MM.1S (cell line): ENCODE results near the gene NLK.

Experiments used
- DNase-seq: peaks from one replicate; pipeline ENCODE4 v3.0.0-alpha.2; 2015
- H2AFZ ChIP-seq: fragments of 300-600 bp; sonication (generic); 2 replicates; pipeline ENCODE4 v1.6.0; 2016; ENCODE audit warnings: antibody characterized with exemption, low read length
- H3F3A ChIP-seq: fragments of 300-600 bp; sonication (generic); 2 replicates; pipeline ENCODE4 v1.6.1; 2016; ENCODE audit warnings: mild to moderate bottlenecking, antibody characterized with exemption, low read length, moderate library complexity, mixed read lengths; ENCODE audit not compliant: insufficient read depth
- H3K27ac ChIP-seq: fragments of 300-600 bp; sonication (generic); 2 replicates; pipeline ENCODE4 v1.5.1; 2016; ENCODE audit warnings: mild to moderate bottlenecking, low read length
- H3K27me3 ChIP-seq: fragments of 300-600 bp; sonication (generic); replicated peaks from 2 replicates; pipeline ENCODE4 v1.6.0; 2016; ENCODE audit warnings: low read length; ENCODE audit not compliant: insufficient read depth
- H3K36me3 ChIP-seq: fragments of 300-600 bp; sonication (generic); replicated peaks from 2 replicates; pipeline ENCODE4 v1.6.1; 2016; ENCODE audit warnings: mild to moderate bottlenecking, low read length, mixed read lengths; ENCODE audit not compliant: insufficient read depth
- H3K4me1 ChIP-seq: fragments of 300-600 bp; sonication (generic); 2 replicates; pipeline ENCODE4 v1.6.1; 2016; ENCODE audit warnings: low read length, mixed read lengths
- H3K4me2 ChIP-seq: fragments of 300-600 bp; sonication (generic); 2 replicates; pipeline ENCODE4 v1.6.0; 2016; ENCODE audit warnings: low read depth, low read length
- H3K4me3 ChIP-seq: fragments of 300-600 bp; sonication (generic); 2 replicates; pipeline ENCODE4 v1.5.1; 2016; ENCODE audit warnings: low read length, mixed read lengths
- H3K79me2 ChIP-seq: fragments of 300-600 bp; sonication (generic); 2 replicates; pipeline ENCODE4 v1.6.1; 2016; ENCODE audit warnings: mixed run types, low read length, mixed read lengths
- H3K9ac ChIP-seq: fragments of 300-600 bp; sonication (generic); 2 replicates; pipeline ENCODE4 v1.6.1; 2016; ENCODE audit warnings: low read length, mixed read lengths
- H3K9me2 ChIP-seq: fragments of 300-600 bp; sonication (generic); replicated peaks from 2 replicates; pipeline ENCODE4 v1.6.1; 2016; ENCODE audit warnings: mild to moderate bottlenecking, low read length, mixed read lengths; ENCODE audit not compliant: insufficient read depth
- H3K9me3 ChIP-seq: fragments of 300-600 bp; sonication (generic); replicated peaks from 2 replicates; pipeline ENCODE4 v1.6.1; 2016; ENCODE audit warnings: mild to moderate bottlenecking, low read length, mixed read lengths; ENCODE audit not compliant: insufficient read depth
- H4K20me1 ChIP-seq: fragments of 300-600 bp; sonication (generic); 2 replicates; pipeline ENCODE4 v1.6.1; 2016; ENCODE audit warnings: mild to moderate bottlenecking, low read length, moderate library complexity, mixed read lengths; ENCODE audit not compliant: insufficient read depth
- EZH2 ChIP-seq: fragments of 300-600 bp; sonication (generic); optimal IDR thresholded peaks from 2 replicates; pipeline ENCODE3; 2017; ENCODE audit warnings: low read depth, mild to moderate bottlenecking, antibody characterized with exemption, low read length, mixed read lengths
- EZH2phosphoT487 ChIP-seq: fragments of 300-600 bp; sonication (generic); IDR thresholded peaks from 2 replicates; pipeline ENCODE4 v1.6.1; 2018; ENCODE audit warnings: antibody characterized with exemption, low read length
- TF ChIP-seq, protein P1 (sequence below): fragments of 300-600 bp; sonication (generic); IDR thresholded peaks from 2 replicates; pipeline ENCODE4 v1.5.1; 2016; ENCODE audit warnings: antibody characterized with exemption, low read length, mixed read lengths

NLK gene

GRCh38 chr17:28008513-28008912, 34.0 kb upstream of the NLK start:
- Histone ChIP-seq H3K4me1 (no peaks in the 10 kb centered on the region), H3K27ac (no peak overlapping the region), H3K4me2 (no peak overlapping the region), H3K36me3 (no peaks in the 10 kb centered on the region), H4K20me1 (no peaks in the 10 kb centered on the region), H3K9me2 (no peaks in the 10 kb centered on the region), H3K4me3 (no peak overlapping the region), H3K27me3 (no peaks in the 10 kb centered on the region), H2AFZ (no peak overlapping the region), H3K79me2 (no peaks in the 10 kb centered on the region), H3K9ac (no peak overlapping the region), H3F3A (no peaks in the 10 kb centered on the region), H3K9me3 (no peaks in the 10 kb centered on the region)
- TF ChIP-seq EZH2phosphoT487 (no peak), EZH2 (no peak)
- TF ChIP-seq, protein P1, sequence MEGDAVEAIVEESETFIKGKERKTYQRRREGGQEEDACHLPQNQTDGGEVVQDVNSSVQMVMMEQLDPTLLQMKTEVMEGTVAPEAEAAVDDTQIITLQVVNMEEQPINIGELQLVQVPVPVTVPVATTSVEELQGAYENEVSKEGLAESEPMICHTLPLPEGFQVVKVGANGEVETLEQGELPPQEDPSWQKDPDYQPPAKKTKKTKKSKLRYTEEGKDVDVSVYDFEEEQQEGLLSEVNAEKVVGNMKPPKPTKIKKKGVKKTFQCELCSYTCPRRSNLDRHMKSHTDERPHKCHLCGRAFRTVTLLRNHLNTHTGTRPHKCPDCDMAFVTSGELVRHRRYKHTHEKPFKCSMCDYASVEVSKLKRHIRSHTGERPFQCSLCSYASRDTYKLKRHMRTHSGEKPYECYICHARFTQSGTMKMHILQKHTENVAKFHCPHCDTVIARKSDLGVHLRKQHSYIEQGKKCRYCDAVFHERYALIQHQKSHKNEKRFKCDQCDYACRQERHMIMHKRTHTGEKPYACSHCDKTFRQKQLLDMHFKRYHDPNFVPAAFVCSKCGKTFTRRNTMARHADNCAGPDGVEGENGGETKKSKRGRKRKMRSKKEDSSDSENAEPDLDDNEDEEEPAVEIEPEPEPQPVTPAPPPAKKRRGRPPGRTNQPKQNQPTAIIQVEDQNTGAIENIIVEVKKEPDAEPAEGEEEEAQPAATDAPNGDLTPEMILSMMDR: no peak
- peak; percentile 32 for DNase-seq

GRCh38 chr17:28010406-28010805, 32.1 kb upstream of the NLK start:
- Histone ChIP-seq H3K27ac (no peak overlapping the region), H3K4me3 (no peak overlapping the region), H3K9me3 (no peaks in the 10 kb centered on the region), H3K79me2 (no peaks in the 10 kb centered on the region), H4K20me1 (no peaks in the 10 kb centered on the region), H3K36me3 (no peaks in the 10 kb centered on the region), H3K9ac (no peak overlapping the region), H3K4me1 (no peaks in the 10 kb centered on the region), H3F3A (no peaks in the 10 kb centered on the region), H2AFZ (no peak overlapping the region), H3K9me2 (no peaks in the 10 kb centered on the region), H3K27me3 (no peaks in the 10 kb centered on the region), H3K4me2 (no peak overlapping the region)
- TF ChIP-seq EZH2phosphoT487: no peak
- TF ChIP-seq, protein P1: no peak
- TF ChIP-seq EZH2: no peak
- DNase-seq: no peak

GRCh38 chr17:28018439-28019070, 23.9 kb upstream of the NLK start:
- no peak for DNase-seq
- H3K36me3 ChIP-seq: no peaks in the 10 kb centered on the region
- H2AFZ ChIP-seq: no peak overlapping the region
- H3K9ac ChIP-seq: no peak overlapping the region
- no peaks in the 10 kb centered on the region for H3K79me2 ChIP-seq
- no peaks in the 10 kb centered on the region for H4K20me1 ChIP-seq
- H3K9me2 ChIP-seq: no peaks in the 10 kb centered on the region
- H3K4me1 ChIP-seq: no peaks in the 10 kb centered on the region
- H3K4me2 ChIP-seq: no peak overlapping the region
- H3K4me3 ChIP-seq: no peak overlapping the region
- no peaks in the 10 kb centered on the region for H3K9me3 ChIP-seq
- no peaks in the 10 kb centered on the region for H3F3A ChIP-seq
- no peak overlapping the region for H3K27ac ChIP-seq
- TF ChIP-seq, protein P1: no peak
- TF ChIP-seq EZH2 (no peak), EZH2phosphoT487 (no peak)
- no peaks in the 10 kb centered on the region for H3K27me3 ChIP-seq
